ENCODE data around the gene MAP3K6.

MAP3K6 gene

GRCh38 chr1:27346357-27346756, 20.4 kb downstream of the MAP3K6 start:
- no peaks in the 10 kb centered on the region for H3K36me3 ChIP-seq (ENCODE audit: control insufficient read depth, insufficient read depth, low read length)
- no peaks in the 10 kb centered on the region for H3K9me3 ChIP-seq (ENCODE audit: control insufficient read depth, insufficient read depth, low read length)
- DNase-seq (ENCODE audit: low read depth, low spot score): no peak
- H3K4me3 ChIP-seq (ENCODE audit: low read length): no peak overlapping the region
- H3K4me1 ChIP-seq (ENCODE audit: control insufficient read depth, insufficient read depth, low read length): peaks cover 12% of the 10 kb centered on the region
- no peaks in the 10 kb centered on the region for H3K27me3 ChIP-seq (ENCODE audit: control insufficient read depth, insufficient read depth, low read length)
- no peak overlapping the region for H3K27ac ChIP-seq (ENCODE audit: low read length)
- no CpG with 5 or more reads among the region's 8 CpGs for WGBS (ENCODE audit: insufficient coverage, insufficient read length)

- DNase-seq (ENCODE audit: low read depth, low spot score): no peak
- Histone ChIP-seq H3K4me3 (ENCODE audit: low read length) (no peak overlapping the region), H3K27me3 (ENCODE audit: control insufficient read depth, insufficient read depth, low read length) (no peaks in the 10 kb centered on the region), H3K4me1 (ENCODE audit: control insufficient read depth, insufficient read depth, low read length) (peaks cover 10% of the 10 kb centered on the region), H3K9me3 (ENCODE audit: control insufficient read depth, insufficient read depth, low read length) (no peaks in the 10 kb centered on the region), H3K27ac (ENCODE audit: low read length) (no peak overlapping the region), H3K36me3 (ENCODE audit: control insufficient read depth, insufficient read depth, low read length) (no peaks in the 10 kb centered on the region)
- no CpG with 5 or more reads among the region's 12 CpGs for WGBS (ENCODE audit: insufficient coverage, insufficient read length)
These were observed 21.5 kb downstream of the MAP3K6 start for GRCh38 chr1:27345272-27345671.

- Histone ChIP-seq H3K27ac (ENCODE audit: low read length) (no peak overlapping the region), H3K4me1 (ENCODE audit: control insufficient read depth, insufficient read depth, low read length) (peaks cover 8% of the 10 kb centered on the region), H3K4me3 (ENCODE audit: low read length) (no peak overlapping the region), H3K9me3 (ENCODE audit: control insufficient read depth, insufficient read depth, low read length) (no peaks in the 10 kb centered on the region), H3K36me3 (ENCODE audit: control insufficient read depth, insufficient read depth, low read length) (no peaks in the 10 kb centered on the region), H3K27me3 (ENCODE audit: control insufficient read depth, insufficient read depth, low read length) (no peaks in the 10 kb centered on the region)
- no CpG with 5 or more reads among the region's 5 CpGs for WGBS (ENCODE audit: insufficient coverage, insufficient read length)
- DNase-seq (ENCODE audit: low read depth, low spot score): no peak
These were observed 23.1 kb downstream of the MAP3K6 start for GRCh38 chr1:27343639-27344025.

GRCh38 chr1:27342778-27343638, 23.8 kb downstream of the MAP3K6 start:
- no CpG with 5 or more reads among the region's 31 CpGs for WGBS (ENCODE audit: insufficient coverage, insufficient read length)
- Histone ChIP-seq H3K27me3 (ENCODE audit: control insufficient read depth, insufficient read depth, low read length) (no peaks in the 10 kb centered on the region), H3K9me3 (ENCODE audit: control insufficient read depth, insufficient read depth, low read length) (no peaks in the 10 kb centered on the region), H3K4me3 (ENCODE audit: low read length) (no peak overlapping the region), H3K36me3 (ENCODE audit: control insufficient read depth, insufficient read depth, low read length) (no peaks in the 10 kb centered on the region), H3K27ac (ENCODE audit: low read length) (no peak overlapping the region), H3K4me1 (ENCODE audit: control insufficient read depth, insufficient read depth, low read length) (peaks cover 8% of the 10 kb centered on the region; the same call in 1 of the 2 replicates)
- no peak for DNase-seq (ENCODE audit: low read depth, low spot score)

- Histone ChIP-seq H3K4me1 (ENCODE audit: control insufficient read depth, insufficient read depth, low read length) (peaks cover 8% of the 10 kb centered on the region; the same call in 1 of the 2 replicates), H3K27ac (ENCODE audit: low read length) (no peak overlapping the region), H3K9me3 (ENCODE audit: control insufficient read depth, insufficient read depth, low read length) (no peaks in the 10 kb centered on the region), H3K4me3 (ENCODE audit: low read length) (no peak overlapping the region; the same call in 1 of the 2 replicates), H3K27me3 (ENCODE audit: control insufficient read depth, insufficient read depth, low read length) (no peaks in the 10 kb centered on the region), H3K36me3 (ENCODE audit: control insufficient read depth, insufficient read depth, low read length) (no peaks in the 10 kb centered on the region)
- no CpG with 5 or more reads among the region's 8 CpGs for WGBS (ENCODE audit: insufficient coverage, insufficient read length)
- DNase-seq (ENCODE audit: low read depth, low spot score): no peak
These were observed 24.4 kb downstream of the MAP3K6 start for GRCh38 chr1:27342391-27342777.

- WGBS (ENCODE audit: insufficient coverage, insufficient read length): no CpG with 5 or more reads among the region's 22 CpGs
These were observed 25.1 kb downstream of the MAP3K6 start, which contains the start of gene SYTL1 for GRCh38 chr1:27341525-27342252. Gene SYTL1 (plus strand): TSS chr1:27342022. CDS start chr1:27345335, 3,313 bp downstream.

GRCh38 chr1:27339213-27339612, 27.5 kb downstream of the MAP3K6 start:
- H3K27me3 ChIP-seq (ENCODE audit: control insufficient read depth, insufficient read depth, low read length): no peaks in the 10 kb centered on the region
- H3K4me1 ChIP-seq (ENCODE audit: control insufficient read depth, insufficient read depth, low read length): peaks cover 8% of the 10 kb centered on the region; the same call in 1 of the 2 replicates
- H3K27ac ChIP-seq (ENCODE audit: low read length): no peak overlapping the region
- peaks cover 5% of the 10 kb centered on the region; the same call in 1 of the 2 replicates for H3K36me3 ChIP-seq (ENCODE audit: control insufficient read depth, insufficient read depth, low read length)
- no peaks in the 10 kb centered on the region for H3K9me3 ChIP-seq (ENCODE audit: control insufficient read depth, insufficient read depth, low read length)
- no CpG with 5 or more reads among the region's 5 CpGs for WGBS (ENCODE audit: insufficient coverage, insufficient read length)
- H3K4me3 ChIP-seq (ENCODE audit: low read length): no peak overlapping the region
- no peak for DNase-seq (ENCODE audit: low read depth, low spot score)

More at GRCh38 chr1:27341525-27342252, 25.1 kb downstream of the MAP3K6 start, which contains the start of gene SYTL1:
- no peak within 1 kb of the TSS for H3K27ac ChIP-seq (ENCODE audit: low read length)
- H3K4me3 ChIP-seq (ENCODE audit: low read length): peak within 1 kb of the TSS; percentile 19; the same call in 1 of the 2 replicates
- H3K9me3 ChIP-seq (ENCODE audit: control insufficient read depth, insufficient read depth, low read length): no peaks in the 10 kb centered on the region
- H3K4me1 ChIP-seq (ENCODE audit: control insufficient read depth, insufficient read depth, low read length): peaks cover 8% of the 10 kb centered on the region; the same call in 1 of the 2 replicates
- no peaks in the 10 kb centered on the region for H3K27me3 ChIP-seq (ENCODE audit: control insufficient read depth, insufficient read depth, low read length)
- no peaks in the 10 kb centered on the region for H3K36me3 ChIP-seq (ENCODE audit: control insufficient read depth, insufficient read depth, low read length)
- no peak for DNase-seq (ENCODE audit: low read depth, low spot score)

- Histone ChIP-seq H3K36me3 (ENCODE audit: control insufficient read depth, insufficient read depth, low read length) (peaks cover 9% of the 10 kb centered on the region; the same call in 1 of the 2 replicates), H3K27me3 (ENCODE audit: control insufficient read depth, insufficient read depth, low read length) (no peaks in the 10 kb centered on the region), H3K4me3 (ENCODE audit: low read length) (no peak overlapping the region), H3K4me1 (ENCODE audit: control insufficient read depth, insufficient read depth, low read length) (peaks cover 8% of the 10 kb centered on the region; the same call in 1 of the 2 replicates), H3K9me3 (ENCODE audit: control insufficient read depth, insufficient read depth, low read length) (no peaks in the 10 kb centered on the region), H3K27ac (ENCODE audit: low read length) (no peak overlapping the region)
- DNase-seq (ENCODE audit: low read depth, low spot score): no peak
- no CpG with 5 or more reads among the region's 6 CpGs for WGBS (ENCODE audit: insufficient coverage, insufficient read length)
These were observed 28.0 kb downstream of the MAP3K6 start for GRCh38 chr1:27338751-27339150.

- Histone ChIP-seq H3K4me1 (ENCODE audit: control insufficient read depth, insufficient read depth, low read length) (no peaks in the 10 kb centered on the region), H3K27me3 (ENCODE audit: control insufficient read depth, insufficient read depth, low read length) (no peaks in the 10 kb centered on the region), H3K9me3 (ENCODE audit: control insufficient read depth, insufficient read depth, low read length) (no peaks in the 10 kb centered on the region), H3K27ac (ENCODE audit: low read length) (no peak overlapping the region), H3K36me3 (ENCODE audit: control insufficient read depth, insufficient read depth, low read length) (peaks cover 13% of the 10 kb centered on the region; the same call in 1 of the 2 replicates), H3K4me3 (ENCODE audit: low read length) (no peak overlapping the region)
- no peak for DNase-seq (ENCODE audit: low read depth, low spot score)
- no CpG with 5 or more reads among the region's 5 CpGs for WGBS (ENCODE audit: insufficient coverage, insufficient read length)
These were observed 30.0 kb downstream of the MAP3K6 start for GRCh38 chr1:27336756-27337155.
